NCI-H510A (cell line): Measurements from ENCODE around the gene RPS27L.

ENCODE experiments used
- DNase-seq: peaks from one replicate; lab custom pipeline; 2025; lab: John Stamatoyannopoulos, UW

RPS27L gene

DNA sequence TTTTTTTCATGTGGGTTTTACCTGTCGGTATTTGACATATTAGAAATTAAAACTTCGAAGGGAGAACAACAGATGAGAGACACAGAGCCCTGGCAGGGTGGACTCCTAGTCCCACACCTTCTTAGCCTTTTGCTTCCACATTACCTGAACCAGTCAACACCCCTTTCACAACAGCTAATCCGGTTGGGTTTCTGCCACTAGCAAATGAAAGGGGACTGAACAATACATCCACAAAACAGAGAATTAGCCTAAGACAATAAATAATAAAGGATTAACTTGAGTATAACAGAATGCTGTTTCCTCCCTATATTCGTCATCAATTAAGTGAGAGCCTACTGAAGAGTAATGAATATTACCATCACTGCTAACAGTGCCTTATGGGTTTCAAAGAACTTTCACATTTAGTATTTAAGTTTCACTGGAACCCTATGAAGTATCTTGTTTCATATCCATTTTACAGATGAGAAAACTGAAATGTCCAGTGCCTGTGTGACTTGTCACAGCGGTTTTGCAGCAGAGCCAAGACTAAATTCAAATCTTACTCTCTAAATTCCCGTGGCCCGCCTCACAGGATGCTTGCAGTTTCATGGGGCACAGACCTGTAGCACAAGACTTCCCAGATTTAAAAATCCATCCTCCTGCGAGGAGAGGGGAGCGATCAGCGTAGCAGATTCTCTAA lies 31.1 kb upstream of the RPS27L start:
- no peak for DNase-seq

DNA sequence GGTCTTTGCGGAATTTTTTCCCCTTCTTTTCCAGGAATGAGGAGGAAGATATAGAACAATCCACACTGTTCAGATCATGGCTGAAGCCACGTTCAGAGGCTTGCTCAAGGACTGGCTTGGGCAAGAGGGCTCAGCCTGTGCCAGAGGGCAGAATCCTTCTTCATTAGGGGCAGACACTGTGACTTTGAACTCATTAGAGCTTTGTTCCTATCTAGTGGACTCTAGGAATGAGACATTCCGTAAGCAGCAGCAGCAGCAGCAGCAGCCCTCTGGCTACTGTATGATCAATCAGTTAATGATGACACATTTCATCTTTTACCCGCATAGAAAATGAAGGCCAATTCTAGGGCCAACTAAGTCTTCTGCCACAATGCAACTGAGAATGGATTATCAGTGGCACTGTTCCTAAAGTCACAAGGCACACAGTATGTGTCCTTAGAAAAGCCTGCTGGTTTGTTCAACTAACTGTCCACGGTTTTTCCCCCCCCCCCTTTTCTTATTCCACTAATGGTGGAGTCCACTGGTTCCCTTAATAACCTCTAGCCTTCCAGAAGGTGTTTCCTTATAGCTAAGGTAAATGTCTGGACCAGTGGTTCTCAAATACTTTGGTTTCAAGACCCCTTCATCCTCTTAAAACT lies 30.4 kb upstream of the RPS27L start:
- no peak for DNase-seq

DNA sequence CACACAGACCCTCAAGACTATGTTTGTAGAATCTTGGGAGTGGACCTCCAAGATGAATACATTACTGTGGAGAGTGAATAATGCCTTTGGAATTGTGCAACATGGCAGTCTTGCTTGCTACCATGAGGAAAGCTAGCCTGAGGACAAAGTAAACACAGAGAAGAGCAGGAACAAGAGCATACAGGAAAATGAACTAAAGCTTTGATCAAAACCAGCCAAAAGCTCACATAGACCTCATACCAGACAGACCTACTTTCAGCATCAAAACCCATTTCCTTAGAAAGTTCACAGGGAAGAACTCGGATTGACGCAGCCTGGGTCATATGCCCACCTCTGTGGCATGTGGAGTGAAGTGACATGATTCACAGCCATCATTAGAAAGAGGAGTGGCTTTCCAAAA lies 28.8 kb upstream of the RPS27L start:
- no peak for DNase-seq

DNA sequence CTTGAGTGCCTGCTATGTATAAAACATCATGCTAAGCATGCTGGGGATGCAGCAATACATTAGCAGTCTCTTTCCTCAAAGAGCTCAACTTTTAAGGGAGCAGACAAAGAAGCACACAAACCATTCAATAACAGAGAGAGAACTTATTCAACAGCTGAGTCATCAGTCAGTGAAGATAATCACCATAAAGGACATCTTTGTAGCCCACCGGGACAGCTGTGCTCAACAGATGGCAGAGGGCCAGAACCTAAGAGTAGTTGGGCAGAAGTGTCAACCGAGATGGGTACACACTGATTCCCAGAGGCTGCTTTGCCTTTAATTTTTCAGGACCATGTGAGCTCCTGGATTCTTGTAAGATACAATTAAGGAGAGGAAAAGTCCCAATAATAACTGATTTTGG lies 27.9 kb upstream of the RPS27L start:
- no peak for DNase-seq

DNA sequence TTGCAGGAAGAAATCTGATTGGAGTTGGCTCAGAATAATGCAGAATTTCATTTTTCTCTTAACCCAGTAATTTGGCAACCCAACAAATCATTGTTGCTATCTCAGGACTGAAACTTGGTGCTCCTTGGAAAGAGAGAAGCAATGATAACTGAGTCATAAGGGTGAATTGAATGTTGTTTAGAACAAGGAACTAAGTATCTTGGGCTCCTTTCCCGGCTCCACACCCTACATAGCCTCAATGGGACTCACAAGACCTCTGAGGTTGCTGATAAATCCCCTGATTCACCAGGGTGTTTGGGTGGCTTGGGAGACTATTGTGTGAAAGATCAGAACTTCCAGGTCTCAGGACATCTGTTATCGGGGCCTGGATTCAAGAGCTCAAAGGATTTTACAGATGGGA lies 24.4 kb upstream of the RPS27L start:
- DNase-seq: no peak

DNA sequence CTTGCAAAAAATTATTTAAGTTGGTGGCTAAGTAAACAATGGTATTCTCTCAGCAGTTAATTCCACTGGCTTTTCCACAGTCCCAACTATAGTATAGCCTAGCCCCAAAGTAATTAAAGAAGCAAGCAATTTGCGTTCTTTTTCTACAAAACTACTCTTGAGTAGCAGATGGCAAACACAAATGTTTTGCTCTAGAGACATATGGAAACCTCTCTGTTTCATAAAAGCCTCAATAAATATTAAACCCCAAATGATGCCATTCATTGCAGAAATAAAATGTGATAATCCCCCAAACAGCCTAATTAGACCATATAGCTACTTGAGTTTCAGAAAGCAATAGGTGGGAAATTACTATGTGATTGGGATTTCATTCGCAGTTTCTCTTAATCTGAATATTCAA lies 23.5 kb upstream of the RPS27L start:
- DNase-seq: no peak

DNA sequence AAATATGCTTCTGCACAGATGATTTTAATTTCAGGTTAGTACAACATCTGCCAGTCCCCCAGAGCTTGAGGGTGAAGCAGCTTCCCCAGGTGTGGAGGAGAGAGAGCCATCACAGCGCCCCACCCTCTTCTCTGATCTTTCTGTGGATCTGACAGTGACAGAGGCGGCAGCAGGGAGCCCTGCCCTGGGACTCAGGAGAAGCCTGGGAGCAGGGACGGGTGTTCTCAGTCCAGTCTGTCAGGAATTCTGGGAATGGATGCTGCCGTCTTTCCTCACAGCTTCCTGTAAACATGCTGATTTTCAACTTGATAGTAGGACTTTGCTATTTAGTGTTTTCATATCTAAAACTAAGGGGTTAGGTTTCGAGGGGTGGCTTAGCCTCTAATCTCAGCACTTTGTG lies 20.8 kb upstream of the RPS27L start:
- no peak for DNase-seq

DNA sequence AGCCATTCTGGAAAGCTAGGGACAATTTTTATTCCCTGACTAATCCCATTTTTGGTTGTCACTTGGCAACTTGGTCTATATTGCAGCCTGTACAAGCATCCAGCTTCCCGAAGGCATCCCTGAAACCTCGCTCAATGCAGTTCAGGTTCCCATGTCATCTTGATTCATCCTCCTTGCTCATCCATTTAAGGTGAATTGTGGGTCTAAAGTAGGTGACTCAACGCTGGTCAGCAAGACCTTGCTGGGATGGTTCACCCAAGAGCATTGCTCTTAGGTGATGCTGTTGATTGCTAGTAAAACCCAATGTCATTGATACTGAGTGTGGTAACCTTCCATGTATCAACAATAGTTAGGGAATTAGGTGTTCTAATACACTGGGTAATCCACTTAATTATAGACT lies 19.0 kb upstream of the RPS27L start:
- no peak for DNase-seq

DNA sequence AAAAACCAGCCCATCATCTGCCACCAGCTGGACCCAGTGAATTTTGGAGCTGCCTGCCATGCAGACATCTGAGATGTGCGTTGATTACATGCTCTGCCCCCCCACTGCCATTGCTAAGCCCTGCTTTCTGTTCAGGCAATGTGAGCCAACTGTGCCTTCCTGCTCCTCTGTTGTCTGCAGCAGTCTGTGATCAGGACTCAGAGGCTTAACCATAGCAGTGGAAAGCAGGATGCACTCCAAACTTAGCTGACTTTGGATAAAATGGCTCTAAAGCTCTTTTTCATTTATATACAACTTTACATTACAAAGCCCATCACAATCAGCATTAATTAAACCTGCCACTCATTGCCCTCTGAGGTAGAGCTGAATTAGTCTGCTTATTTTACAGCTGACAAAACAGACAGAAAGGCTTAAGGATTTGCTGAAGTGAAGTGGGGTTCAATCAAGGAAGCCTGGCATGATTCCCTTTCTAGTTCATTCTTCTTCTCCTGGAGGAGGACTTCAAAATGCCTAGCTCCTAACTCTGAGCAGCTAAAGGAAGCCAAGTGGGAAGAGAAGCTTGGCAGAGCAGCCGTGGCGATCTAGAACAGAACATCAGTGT lies 15.7 kb upstream of the RPS27L start:
- DNase-seq: no peak

DNA sequence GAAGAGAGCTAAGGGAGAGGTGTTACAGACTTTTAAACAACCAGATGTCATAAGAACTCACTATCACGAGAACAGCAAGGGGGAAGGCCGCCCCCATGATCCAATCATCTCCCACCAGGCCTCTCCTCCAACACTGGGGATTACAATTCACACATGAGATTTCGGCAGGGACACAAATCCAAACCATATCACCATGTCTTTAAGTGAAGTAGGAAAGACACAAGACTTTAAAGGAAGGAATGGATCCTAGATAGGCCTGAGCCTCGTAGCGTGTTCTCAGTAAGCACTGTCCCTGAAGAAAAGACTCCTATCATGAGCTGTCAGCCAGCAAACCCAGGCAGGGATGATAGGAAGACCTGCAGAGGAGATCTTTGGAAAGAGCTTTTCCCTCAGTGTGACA lies 15.1 kb upstream of the RPS27L start:
- no peak for DNase-seq

DNA sequence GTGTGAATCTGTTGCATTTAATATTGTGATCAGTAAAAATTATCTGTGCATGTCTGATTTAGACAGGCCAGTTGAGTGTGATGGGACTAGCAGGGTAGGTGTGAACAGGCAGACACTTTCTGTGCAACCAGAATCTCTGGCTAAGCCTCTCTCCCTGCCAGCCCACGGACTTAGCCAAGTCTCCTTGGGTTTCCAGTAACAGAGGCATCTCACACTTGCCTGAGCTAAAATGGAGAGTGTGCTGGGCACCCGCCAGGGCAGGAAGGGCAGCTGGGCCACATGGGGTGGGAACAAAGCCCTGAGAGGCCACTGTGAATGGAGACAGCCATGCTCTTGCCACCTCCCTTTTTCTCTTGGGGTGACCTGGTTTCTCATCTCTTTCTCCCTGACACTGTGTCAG lies 12.5 kb upstream of the RPS27L start:
- DNase-seq: no peak

DNA sequence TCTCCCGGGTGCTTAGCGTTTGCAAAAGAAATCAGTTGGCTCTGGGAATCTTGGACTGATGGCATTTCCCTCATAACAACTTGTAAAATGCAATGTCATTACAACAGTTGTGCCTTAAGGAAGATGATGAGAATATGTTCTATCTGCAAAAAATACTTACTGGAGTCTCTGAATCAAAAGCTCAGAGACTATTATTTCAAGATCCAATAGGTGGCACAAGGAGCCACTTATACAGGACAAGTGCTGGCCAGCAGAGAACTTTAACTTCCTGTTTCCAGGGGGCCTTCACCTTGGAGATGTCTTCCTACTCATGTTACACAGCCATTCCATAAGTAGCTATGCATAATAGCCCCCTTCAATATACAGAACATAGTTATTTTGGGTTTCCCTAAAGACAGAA lies 8.9 kb upstream of the RPS27L start:
- DNase-seq: no peak

DNA sequence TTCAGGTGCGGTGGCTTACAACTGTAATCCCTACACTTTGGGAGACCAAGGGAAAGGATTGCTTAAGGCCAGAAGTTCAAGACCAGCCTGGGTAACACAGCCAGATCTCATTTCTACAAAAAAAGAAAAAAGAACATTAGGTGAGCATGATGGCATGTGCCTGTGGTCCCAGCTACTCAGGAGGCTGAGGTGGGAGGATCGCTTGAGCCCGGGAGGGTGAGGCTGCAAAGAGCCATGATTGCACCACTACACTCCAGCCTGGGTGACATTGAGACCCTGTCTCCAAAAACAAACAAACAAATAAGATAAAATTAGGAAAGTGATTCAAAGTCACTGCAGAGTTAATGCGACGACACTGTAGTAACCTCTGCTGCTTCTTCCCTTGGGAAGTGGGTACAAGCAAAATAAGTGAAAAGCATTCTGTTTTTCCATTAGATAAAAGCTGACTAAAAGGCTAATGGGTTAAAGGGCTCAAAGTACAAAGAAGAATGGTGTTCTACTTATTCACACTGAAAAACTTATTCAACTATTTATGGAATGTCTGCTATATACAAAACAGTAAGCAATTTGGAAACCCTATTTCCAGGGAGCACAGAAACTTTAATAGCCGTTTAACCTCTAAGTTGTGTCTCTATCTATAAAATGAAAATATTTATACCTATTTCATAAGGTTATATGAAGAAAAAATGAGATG lies 8.0 kb upstream of the RPS27L start:
- DNase-seq: no peak

DNA sequence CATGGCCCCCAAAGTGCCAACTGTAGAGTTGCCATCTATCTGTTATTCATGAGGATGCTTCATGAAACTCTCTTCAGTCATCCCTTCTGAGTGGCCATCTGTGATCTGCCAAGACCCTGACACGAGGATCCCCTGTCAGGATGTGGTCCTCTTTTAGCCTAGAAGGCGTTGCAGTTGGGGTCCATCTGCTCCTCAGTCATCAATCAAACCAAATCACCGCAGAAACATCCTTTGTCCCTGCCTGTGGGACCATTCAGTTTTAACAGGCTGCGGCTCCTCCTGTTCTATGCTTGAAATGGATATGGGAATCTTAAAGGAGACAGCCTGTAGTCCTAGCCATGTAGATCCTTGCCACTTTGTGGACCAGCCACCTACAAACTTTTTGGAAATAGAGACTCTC lies 5.9 kb upstream of the RPS27L start:
- no peak for DNase-seq

DNA sequence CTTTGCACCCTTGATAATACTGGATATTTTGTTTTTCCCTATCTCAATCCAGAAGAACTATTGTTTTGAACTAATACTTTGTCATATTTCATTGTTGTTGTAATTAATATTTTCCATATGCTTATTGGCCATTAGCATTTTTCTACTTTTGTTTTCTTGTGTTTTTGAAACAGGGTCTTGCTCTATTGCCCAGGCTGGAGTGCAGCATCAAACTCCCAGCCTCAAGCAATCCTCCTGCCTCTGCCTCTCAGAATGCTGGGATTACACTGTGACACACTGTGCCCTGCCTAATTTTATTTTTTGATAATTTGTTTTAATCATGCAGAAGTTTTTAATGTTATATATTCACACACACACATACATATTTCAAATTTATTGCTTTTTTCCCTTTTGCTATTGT lies 3.4 kb upstream of the RPS27L start:
- DNase-seq: no peak

DNA sequence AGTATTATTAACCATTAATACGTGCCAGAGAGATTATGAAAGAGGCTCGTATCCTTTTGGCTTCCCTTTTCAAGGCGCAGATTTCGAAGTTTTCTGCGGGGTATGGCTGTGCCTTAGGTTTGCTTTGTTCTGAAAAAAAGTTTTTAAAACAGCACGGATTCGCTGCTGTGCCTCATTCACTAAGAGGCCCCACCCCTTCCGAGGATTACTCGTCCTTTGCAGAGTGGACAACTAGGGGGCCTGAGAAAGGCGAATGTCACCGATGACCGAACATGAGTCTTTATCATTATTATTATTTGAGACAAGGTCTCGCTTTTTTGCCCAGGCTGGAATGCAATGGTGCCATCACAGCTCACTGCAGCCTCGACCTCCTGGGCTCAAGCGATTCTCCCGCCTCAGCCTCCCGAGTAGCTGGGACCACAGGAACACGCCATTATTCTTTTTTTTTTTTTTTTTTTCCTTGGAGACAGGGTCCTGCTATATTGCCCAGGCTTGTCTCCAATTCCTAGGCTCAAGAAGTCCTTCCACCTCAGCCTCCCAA lies 684 bp upstream of the RPS27L start:
- DNase-seq: peak; percentile 5

DNA sequence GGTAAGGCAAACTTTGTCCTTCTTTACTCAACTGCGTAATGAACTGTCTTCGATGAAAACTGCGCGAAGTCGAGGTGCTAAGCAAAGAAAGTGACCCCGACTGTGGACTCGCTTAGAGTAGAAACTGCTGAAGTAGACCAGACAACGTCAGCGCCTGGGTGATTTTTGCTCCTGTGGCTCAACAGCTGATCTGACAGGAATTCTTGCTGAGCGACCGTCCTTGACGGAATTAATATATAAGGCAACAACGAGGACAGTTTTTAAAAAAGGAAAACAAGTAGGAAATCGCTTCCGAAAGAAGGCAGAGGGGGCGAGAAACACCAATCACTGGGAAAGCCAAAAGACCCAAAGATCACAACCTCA lies 541 bp downstream of the RPS27L start:
- DNase-seq: no peak

DNA sequence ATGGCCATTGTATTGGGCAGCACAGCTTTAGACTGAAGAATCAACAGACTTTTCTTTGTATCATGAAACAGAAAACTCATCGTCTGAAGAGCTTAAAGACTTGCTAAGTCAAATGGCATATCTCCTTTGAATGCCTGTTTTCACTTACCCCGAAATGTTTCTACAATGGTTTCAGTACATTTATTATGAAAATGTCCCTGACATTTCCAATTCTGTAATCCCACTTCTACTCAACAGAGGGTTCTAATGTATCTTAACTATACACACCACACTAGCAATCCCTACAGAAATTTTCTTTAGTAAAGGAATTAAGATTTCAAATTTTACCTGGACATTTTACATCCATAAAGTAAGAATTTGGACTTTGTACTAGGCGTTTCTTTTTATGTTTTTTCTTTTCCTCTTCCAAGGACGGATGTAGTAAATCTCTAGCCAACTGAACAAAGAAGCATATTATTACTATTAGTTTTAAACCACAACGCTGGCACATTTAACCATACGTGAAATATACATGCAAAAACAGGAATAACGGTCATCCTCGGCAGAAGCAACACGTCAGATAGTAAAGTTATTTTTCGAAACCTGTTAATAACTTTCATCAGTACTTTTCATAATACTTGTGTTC lies 1.1 kb downstream of the RPS27L start:
- DNase-seq: no peak

DNA sequence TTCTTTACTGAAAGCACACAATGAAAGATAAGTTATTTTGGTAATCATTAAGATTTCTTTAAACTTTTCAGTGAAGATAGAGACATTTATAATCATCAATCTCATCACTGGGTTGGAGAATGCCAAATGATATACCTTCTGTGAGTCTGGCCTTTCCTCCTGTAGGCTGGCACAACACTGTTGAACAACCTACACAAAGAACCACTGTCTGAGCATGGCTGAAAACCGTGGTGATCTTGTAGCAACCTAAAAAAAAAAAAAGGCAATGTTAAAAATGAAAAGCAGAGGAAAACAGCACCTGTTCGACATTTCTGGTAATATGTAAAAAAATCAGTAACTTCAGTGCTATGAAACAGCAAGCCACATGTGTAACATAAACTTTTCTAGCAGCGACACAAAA lies 1.8 kb downstream of the RPS27L start:
- DNase-seq: no peak

DNA sequence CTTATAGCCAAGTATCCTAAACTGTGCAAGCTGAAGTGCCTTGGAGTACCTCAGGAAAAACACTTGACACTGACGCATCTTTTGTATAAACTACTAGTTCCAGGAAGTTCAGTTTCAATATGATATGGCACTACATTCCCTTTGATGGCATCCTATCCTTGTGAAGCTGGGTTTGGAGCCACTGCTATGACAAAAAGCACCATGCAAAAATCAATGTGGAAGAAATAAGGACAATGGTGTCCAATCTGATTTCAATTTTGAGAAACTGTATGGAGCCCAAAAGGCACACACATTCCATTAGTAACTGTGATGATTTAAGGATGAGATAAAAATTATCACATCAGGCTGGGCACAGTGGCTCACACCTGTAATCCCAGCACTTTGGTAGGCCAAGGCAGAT lies 5.6 kb downstream of the RPS27L start:
- DNase-seq: no peak

DNA sequence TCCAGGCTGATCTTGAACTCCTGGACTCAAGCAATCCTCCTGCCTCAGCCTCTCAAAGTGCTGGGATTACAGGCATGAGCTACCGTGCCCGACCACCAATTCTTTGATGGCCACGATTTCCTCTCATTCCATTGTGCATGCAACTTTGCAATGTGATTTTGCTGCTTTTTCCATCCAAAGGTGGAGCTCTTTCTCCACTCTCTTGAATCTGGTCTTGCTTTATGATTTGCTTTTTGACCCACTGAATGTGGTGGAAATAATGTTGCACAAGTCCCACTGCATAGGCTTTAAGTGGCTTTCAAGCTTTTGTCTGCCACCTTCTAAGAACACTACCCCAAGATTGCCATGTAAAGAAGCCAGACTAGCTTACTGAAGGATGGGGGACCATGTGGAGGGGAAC lies 10.6 kb downstream of the RPS27L start:
- DNase-seq: no peak

DNA sequence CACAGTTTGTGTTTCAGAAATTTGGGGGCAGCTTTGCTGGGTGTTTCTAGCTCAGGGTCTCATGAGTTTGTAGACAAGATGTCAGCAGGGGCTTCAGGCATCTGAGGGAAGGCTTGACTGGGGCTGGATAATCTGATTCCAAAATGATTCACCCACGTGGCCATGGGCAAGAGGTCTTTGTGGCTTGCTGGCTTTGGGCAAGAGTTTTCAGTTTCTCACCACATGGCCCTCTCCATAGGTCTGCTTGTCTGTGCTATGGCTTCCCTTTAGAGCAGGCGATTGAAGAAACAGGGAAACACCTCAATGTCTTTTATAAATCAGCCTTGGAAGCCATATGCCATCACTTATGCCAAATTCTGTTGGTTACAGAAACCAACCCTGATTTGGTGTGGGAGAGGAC lies 11.9 kb downstream of the RPS27L start:
- DNase-seq: no peak

DNA sequence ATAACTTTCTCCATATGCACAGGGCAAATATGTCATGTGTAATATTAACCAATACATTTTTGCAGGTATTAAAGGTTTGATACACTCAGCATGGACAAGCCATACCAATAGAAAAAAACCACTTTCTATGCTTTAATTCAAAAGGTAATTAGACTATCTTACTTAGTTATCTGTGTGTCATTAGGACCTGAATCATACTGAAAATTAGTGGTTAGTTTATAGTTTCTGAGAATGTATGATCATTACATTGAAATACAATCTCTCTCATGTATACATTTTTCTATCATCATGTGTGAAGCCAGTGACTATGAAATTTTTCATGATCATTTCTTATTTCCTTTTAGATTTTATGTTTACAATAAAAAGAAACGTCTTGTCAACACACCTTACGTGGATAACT lies 16.3 kb downstream of the RPS27L start:
- DNase-seq: no peak
